ENCODE measurements around the gene OGA. TPM values are rescaled to one million over a fixed set of nuclear protein-coding genes. Genes with fewer than 3 reads are reported as not detected.
A peak's percentile ranks its signal among the peaks of the same experiment; 100 is the strongest.

The OGA gene
- total and polyA plus RNA-seq, 9 of the 15 experiments (the other 6 are each of a cell fraction or from before 2014, with no cell fraction given) = 13.5 to 73.5 (median 59.5) TPM

DNA sequence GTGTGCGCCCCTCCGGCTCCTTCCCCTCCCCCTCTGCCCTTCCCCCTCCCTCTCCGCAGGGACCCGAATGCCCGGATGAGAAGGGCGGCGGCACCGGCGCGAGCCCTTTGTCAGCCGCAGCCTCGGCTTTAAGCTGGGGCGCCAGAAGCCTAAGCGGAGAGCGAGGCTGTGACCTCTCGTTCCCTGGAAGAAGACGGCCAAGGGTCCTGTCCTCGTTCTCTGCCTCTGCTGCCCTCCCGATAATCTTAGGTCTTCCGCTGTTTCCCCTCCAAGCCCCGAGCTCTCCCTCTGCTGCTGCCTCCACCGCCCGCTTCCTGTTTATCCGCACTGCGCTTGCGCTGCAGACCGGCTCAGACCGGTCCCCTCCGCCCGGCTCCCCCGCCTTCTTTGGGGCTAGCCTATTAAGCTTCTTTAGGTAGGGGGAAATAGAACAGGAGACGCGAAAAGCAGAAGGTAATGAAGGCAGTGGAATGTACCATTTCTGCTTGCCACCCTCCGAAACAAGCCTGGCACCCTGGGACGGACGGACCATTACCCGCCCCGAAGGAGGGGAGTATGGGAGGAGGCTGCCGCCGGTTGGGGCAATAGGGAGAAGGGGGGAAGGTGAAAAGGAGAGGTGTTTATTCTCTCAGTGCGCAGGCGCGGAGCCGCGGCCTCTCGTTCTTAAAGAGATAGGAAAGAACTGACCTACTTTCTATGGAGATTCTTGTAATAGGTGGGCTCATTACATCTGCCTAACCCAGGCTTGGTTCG is at the start of gene OGA (continued):
- TF ChIP-seq ZNF740 (CRISPR knock-in tag; IDR thresholded peaks at IDR 0.05) = 0 out of 2 replicates have a peak, but pooled peaks have one; percentile 35
- TF ChIP-seq ZNF740 (tag; IDR thresholded peaks at IDR 0.05) = no peak; a peak in 1 of 4 replicates
- TF ChIP-seq KLF1 (tag; IDR thresholded peaks at IDR 0.05) = no peak
- TF ChIP-seq SAFB2 (IDR thresholded peaks at IDR 0.05; ENCODE audit: borderline replicate concordance, low read depth, low read length, severe bottlenecking) = no peak
- peak; percentile 91 for TF ChIP-seq FOXM1 (IDR thresholded peaks at IDR 0.05; ENCODE audit: low read depth)
- TF ChIP-seq FOXM1 (CRISPR knock-in tag; IDR thresholded peaks at IDR 0.05; ENCODE audit: low read depth) = no peak
- no peak for TF ChIP-seq JUNB (CRISPR knock-in tag; conservative IDR thresholded peaks at IDR 0.05)
- TF ChIP-seq, protein P1, sequence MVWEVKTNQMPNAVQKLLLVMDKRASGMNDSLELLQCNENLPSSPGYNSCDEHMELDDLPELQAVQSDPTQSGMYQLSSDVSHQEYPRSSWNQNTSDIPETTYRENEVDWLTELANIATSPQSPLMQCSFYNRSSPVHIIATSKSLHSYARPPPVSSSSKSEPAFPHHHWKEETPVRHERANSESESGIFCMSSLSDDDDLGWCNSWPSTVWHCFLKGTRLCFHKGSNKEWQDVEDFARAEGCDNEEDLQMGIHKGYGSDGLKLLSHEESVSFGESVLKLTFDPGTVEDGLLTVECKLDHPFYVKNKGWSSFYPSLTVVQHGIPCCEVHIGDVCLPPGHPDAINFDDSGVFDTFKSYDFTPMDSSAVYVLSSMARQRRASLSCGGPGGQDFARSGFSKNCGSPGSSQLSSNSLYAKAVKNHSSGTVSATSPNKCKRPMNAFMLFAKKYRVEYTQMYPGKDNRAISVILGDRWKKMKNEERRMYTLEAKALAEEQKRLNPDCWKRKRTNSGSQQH (CRISPR knock-in tag; IDR thresholded peaks at IDR 0.05) = no peak
- TF ChIP-seq, protein P2, sequence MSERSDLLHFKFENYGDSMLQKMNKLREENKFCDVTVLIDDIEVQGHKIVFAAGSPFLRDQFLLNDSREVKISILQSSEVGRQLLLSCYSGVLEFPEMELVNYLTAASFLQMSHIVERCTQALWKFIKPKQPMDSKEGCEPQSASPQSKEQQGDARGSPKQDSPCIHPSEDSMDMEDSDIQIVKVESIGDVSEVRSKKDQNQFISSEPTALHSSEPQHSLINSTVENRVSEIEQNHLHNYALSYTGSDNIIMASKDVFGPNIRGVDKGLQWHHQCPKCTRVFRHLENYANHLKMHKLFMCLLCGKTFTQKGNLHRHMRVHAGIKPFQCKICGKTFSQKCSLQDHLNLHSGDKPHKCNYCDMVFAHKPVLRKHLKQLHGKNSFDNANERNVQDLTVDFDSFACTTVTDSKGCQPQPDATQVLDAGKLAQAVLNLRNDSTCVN (CRISPR knock-in tag; IDR thresholded peaks at IDR 0.05) = peak; percentile 85; the same call in 1 of the 2 replicates
- no peak for TF ChIP-seq KLF10 (CRISPR knock-in tag; IDR thresholded peaks at IDR 0.05)
- peak; percentile 71; the same call in 1 of the 2 replicates for TF ChIP-seq CREM (IDR thresholded peaks at IDR 0.05; ENCODE audit: low read depth)
- no peak for TF ChIP-seq ZNF444 (CRISPR knock-in tag; IDR thresholded peaks at IDR 0.05)
- TF ChIP-seq, protein P3, sequence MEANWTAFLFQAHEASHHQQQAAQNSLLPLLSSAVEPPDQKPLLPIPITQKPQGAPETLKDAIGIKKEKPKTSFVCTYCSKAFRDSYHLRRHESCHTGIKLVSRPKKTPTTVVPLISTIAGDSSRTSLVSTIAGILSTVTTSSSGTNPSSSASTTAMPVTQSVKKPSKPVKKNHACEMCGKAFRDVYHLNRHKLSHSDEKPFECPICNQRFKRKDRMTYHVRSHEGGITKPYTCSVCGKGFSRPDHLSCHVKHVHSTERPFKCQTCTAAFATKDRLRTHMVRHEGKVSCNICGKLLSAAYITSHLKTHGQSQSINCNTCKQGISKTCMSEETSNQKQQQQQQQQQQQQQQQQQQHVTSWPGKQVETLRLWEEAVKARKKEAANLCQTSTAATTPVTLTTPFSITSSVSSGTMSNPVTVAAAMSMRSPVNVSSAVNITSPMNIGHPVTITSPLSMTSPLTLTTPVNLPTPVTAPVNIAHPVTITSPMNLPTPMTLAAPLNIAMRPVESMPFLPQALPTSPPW (CRISPR knock-in tag; IDR thresholded peaks at IDR 0.05) = peak; percentile 99
- no peak for TF ChIP-seq MCM5 (IDR thresholded peaks at IDR 0.05; ENCODE audit: low read depth)
- no peak for TF ChIP-seq SRSF9 (IDR thresholded peaks at IDR 0.05; ENCODE audit: borderline replicate concordance, low read depth, low read length)
- peak; percentile 39; the same call in 1 of the 2 replicates for TF ChIP-seq MTA3 (IDR thresholded peaks at IDR 0.05; ENCODE audit: borderline replicate concordance)
- TF ChIP-seq PATZ1 (CRISPR knock-in tag; IDR thresholded peaks at IDR 0.05; ENCODE audit: borderline replicate concordance) = no peak
- TF ChIP-seq CEBPB (tag; IDR thresholded peaks at IDR 0.05) = peak; percentile 53; the same call in 1 of the 2 replicates
- no peak for TF ChIP-seq HNRNPUL1 (IDR thresholded peaks at IDR 0.05; ENCODE audit: low read length)
- TF ChIP-seq GTF2B (IDR thresholded peaks at IDR 0.05; ENCODE audit: extremely low read depth, insufficient read length) = no peak

Measured in K562 (cell line).